ENCODE results near the gene IMP4.

The IMP4 gene

GRCh38 chr2:130336877-130337734, 5.6 kb upstream of the IMP4 start:
- no peak for DNase-seq (ENCODE audit: low read depth)

DNA sequence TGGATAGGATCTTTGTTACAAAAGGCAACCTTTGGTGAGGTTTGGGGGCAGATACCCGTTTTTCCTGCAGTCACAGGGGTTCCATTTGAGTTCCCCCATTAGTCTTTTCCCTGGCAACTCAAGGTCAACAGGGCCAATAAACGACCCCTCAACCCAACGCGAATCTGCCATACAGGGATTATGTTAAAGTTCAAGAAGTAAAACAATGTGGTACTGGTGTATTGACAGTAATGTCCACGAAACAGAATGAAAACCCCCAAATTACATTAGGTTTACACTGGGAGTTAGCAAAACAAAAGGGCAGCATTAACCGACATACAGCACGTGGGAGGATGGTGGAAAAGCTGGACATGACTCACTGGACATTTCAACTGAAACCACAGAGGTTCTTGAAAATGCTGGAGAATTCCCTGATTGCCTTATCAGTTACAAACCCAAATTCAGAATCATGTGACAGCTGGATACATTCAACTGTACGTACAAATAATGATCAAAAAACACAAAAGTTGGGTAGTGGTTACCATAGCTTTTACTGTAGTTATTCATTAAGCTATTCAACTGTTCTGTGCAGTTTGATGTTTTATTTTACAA, 4.9 kb upstream of the IMP4 start:
- DNase-seq (ENCODE audit: low read depth): no peak

DNA sequence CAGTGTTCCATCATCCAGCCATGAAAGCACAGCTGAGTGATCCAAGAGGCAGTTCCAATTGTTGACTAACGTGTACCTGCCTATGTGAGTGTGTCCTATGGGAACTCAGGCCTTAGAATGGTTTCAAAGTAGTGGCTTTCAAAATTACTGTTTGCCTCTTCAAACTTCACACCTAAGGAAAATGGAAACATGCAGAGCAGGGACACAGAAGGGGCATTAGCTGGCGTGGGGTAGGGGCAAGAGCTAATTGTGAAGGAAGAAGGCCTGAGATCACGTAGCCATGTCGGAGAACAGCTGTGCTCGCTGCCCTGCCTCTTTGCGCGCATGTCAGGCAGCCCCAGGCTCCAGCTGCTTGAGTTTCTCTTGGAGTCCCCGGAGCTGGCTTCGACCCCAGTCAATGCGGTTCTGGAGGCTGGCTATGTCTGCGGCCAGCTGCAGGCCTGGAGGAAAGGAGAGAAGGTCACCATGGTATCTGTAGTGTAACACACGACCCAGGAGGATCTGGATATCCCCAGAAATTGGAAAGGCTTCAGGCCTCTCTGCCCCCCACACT, 3.8 kb upstream of the IMP4 start:
- no peak for DNase-seq (ENCODE audit: low read depth)

DNA sequence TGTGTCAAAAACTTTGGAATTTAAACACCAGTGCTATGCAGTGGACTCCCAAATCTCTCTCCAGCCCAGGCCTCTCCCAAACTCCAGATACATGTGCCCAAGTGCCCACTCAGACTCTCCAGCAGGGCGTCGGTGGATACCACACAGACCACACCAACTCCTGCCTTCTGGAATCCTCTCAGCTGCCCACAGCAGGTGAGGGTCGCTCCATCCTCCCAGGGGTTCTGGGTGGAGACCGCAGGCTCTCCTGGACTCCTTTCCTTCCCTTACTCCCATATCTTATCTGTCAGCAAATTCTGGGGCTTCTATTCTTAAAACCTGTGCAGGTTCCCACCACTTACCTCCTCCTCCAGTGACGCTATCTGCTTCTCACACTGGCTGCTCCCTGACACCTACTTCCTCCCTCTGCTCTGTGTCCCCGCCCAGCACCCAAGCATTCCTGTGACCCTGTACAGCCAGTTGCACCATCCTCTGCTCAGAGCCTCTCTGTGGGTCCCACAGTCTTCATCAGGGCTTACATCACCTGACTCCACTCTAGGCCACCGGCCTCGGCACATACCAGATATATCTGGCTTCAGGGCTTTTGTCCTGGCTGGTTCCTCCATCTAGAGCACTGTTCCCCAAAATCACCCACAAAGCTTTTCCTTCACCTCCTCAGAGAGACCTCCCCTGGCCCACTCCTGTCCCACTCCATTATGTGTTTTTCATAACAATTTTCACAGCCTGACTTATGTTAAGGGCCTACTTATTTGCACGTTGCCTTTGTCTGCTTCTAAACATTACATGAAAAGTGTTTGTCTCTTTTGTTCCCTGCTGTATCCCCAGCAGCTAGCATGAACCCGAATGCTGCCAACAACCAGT, 2.6 kb upstream of the IMP4 start:
- DNase-seq (ENCODE audit: low read depth): no peak

GRCh38 chr2:130341562-130342019, 1.1 kb upstream of the IMP4 start:
- no peak for DNase-seq (ENCODE audit: low read depth)

GRCh38 chr2:130342020-130342532, 621 bp upstream of the IMP4 start:
- peak; percentile 67 for DNase-seq (ENCODE audit: low read depth)

GRCh38 chr2:130344578-130344977, 1.9 kb downstream of the IMP4 start:
- no peak for DNase-seq (ENCODE audit: low read depth)

GRCh38 chr2:130345091-130345490, 2.4 kb downstream of the IMP4 start:
- DNase-seq (ENCODE audit: low read depth): no peak

GRCh38 chr2:130345611-130346010, 2.9 kb downstream of the IMP4 start:
- DNase-seq (ENCODE audit: low read depth): no peak

- no peak for DNase-seq (ENCODE audit: low read depth)
These were observed 3.5 kb downstream of the IMP4 start for GRCh38 chr2:130346041-130346740.

- no peak for DNase-seq (ENCODE audit: low read depth)
These were observed 4.0 kb downstream of the IMP4 start for GRCh38 chr2:130346741-130347066.

DNA sequence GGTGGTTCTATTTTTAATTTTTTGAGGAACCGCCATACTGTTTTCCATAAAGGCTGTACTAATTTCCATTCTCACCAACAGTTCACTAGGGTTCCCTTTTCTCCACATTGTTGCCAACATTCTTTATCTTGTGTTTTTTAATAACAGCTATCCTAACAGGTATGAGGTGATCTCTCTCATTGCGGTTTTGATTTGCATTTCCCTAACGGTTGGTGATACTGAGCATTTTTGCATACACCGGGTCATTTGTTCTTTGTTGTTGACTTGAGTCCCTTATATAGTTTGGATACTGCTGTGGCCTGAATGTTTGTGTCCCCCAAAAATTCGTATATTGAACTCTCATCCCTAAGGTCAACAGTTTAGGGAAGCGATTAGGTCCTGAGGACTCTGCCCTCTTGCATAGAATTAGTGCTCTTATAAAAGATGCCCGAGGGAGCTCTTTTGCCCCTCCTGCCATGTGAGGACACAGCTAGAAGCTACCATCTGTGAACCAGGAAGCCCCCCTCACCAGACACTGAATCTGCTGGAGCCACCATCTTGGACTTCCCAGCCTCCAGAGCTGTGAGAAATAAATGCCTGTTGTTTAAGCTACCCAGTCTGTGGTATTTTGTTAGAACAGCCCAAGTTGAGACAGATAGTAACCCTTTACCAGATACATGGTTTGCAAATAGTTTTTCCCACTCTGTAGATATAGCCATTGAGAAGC, 4.7 kb downstream of the IMP4 start:
- no peak for DNase-seq (ENCODE audit: low read depth)

DNA sequence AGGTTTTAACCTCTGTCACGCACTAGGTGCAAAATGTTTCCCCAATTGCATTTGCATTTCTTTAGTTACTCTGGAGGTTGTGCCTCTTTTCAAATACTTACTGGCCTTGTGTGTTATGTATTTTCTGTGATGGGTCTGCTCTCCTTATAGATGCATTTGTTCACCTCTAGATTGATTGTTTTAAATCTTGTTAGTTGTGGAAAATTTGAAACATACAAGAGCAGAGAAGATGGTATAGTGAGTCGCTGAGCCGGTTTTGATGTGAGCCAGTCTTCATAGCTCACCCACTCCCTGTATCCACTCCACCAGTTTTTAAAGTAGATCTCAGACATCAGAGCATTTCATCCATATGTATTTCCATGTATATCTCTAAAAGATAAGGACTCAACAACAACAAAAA, 6.5 kb downstream of the IMP4 start:
- DNase-seq (ENCODE audit: low read depth): no peak

DNA sequence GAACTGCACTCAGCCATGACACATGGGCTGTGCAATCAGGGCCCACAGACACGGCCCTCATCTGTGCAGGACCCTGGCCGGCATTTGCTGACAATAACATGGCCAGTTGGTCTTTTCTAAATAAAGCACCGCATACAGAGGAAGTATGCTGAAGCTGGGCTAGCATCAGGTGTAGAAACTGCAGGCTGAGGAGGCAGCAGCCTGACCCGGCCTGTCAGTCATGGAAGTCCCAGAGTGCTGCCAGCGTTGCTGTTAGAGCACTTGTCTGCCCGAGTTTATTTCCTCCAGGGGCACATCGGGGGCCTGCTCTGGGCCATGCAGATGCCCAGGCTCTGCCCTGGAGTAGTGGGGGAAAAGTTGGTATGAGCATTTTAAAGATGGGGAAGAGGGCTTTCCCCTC, 9.0 kb downstream of the IMP4 start:
- DNase-seq (ENCODE audit: low read depth): no peak

DNA sequence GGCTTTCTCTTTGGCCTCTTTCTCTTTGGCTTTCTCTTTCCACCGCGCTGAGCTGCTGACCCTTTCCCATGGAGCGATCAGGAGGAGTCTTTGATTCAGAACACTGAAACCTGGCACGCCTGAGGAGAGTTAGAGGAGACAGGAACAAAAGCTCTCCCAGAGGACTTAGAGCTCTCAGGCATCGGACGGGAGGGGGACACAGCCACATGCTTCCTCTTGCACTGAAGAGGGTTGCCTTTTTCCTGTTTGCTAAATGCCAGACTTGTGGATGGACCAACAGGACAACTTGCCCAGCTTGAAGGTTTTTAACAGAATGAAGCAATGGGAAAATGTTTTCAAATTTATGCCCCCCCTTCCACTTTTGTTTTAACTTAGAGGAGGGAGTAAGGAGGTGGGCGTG, 9.5 kb downstream of the IMP4 start:
- DNase-seq (ENCODE audit: low read depth): no peak

DNA sequence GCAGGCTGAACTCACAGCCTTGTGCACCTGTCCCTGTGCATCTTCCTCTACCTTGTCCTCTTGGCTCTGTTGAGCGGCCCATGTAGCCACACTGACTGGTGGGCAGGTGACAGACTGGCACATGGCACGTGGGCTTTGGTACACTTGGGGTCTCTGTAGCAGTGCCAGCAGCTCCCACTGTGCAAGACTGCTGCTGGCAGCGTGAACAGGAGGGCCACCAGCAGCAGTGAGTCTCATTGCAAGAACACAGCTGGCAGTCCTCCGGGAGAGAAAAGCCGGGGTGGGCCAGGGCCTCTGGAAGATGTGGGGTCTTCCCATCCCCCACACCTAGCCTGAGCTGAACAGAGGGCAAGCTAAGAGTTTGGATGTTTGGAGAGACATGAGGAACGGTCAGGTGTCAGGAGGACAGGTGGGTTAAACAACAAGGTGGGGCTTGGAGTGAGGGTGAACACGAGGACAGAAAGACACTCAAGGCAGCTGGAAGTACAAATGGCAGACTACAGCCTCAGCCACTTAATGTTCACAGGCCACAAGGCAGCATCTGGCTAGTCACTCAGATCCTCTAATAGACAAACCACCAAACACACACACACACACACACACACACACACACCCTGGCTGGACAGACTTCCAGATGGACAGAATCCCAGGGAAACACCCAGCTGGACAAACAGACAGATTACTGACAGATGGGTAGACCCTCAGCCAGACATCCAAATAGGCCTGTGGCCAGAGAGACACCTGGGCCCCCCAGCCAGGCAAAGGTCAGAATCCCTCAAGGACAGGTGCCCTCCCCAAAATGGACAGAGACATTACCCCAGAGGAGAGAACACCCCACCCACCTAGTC, 10.8 kb downstream of the IMP4 start:
- no peak for DNase-seq (ENCODE audit: low read depth)

- no peak for DNase-seq (ENCODE audit: low read depth)
These were observed 11.4 kb downstream of the IMP4 start for GRCh38 chr2:130354139-130354428.

- no peak for DNase-seq (ENCODE audit: low read depth)
These were observed 12.5 kb downstream of the IMP4 start for GRCh38 chr2:130355172-130355577.

GRCh38 chr2:130355578-130356431, 13.1 kb downstream of the IMP4 start, which contains the start of gene PTPN18:
Gene PTPN18, plus strand, starts transcription at chr2:130356056. Its CDS starts 52 bp downstream, at chr2:130356108.
- DNase-seq (ENCODE audit: low read depth): peak; percentile 29
